ENCODE measurements around the gene TIFAB.

TIFAB gene

GRCh38 chr5:135467051-135467625 is 15.0 kb upstream of the TIFAB start:
- no peak for TF ChIP-seq CTCF (IDR thresholded peaks at IDR 0.05; ENCODE audit: insufficient read depth, low read depth, low read length, missing control alignments)
- no peak for DNase-seq (ENCODE audit: low read depth)
- H3K4me3 ChIP-seq (ENCODE audit: low read length), result no peak overlapping the region

GRCh38 chr5:135466178-135467050 is 14.3 kb upstream of the TIFAB start:
- no peak overlapping the region for H3K4me3 ChIP-seq (ENCODE audit: low read length)
- peak; percentile 88 for TF ChIP-seq CTCF (IDR thresholded peaks at IDR 0.05; ENCODE audit: insufficient read depth, low read depth, low read length, missing control alignments)
- DNase-seq (ENCODE audit: low read depth), result peak; percentile 73

- TF ChIP-seq CTCF (IDR thresholded peaks at IDR 0.05; ENCODE audit: insufficient read depth, low read depth, low read length, missing control alignments), result no peak
- no peak for DNase-seq (ENCODE audit: low read depth)
- H3K4me3 ChIP-seq (ENCODE audit: low read length), result no peak overlapping the region
Measured at GRCh38 chr5:135465391-135466122, 13.4 kb upstream of the TIFAB start.

GRCh38 chr5:135462304-135462703 is 10.2 kb upstream of the TIFAB start:
- DNase-seq (ENCODE audit: low read depth), result peak; percentile 68
- peak; percentile 64 for TF ChIP-seq CTCF (IDR thresholded peaks at IDR 0.05; ENCODE audit: insufficient read depth, low read depth, low read length, missing control alignments)
- no peak overlapping the region for H3K4me3 ChIP-seq (ENCODE audit: low read length)

GRCh38 chr5:135461481-135462151 is 9.5 kb upstream of the TIFAB start:
- H3K4me3 ChIP-seq (ENCODE audit: low read length), result no peak overlapping the region
- no peak for TF ChIP-seq CTCF (IDR thresholded peaks at IDR 0.05; ENCODE audit: insufficient read depth, low read depth, low read length, missing control alignments)
- DNase-seq (ENCODE audit: low read depth), result no peak

- H3K4me3 ChIP-seq (ENCODE audit: low read length), result no peak overlapping the region
- TF ChIP-seq CTCF (IDR thresholded peaks at IDR 0.05; ENCODE audit: insufficient read depth, low read depth, low read length, missing control alignments), result no peak
- DNase-seq (ENCODE audit: low read depth), result no peak
Measured at GRCh38 chr5:135460246-135461033, 8.3 kb upstream of the TIFAB start.
